ENCODE results near the gene XCR1. TPM values are rescaled to one million over a fixed set of nuclear protein-coding genes. Genes with fewer than 3 reads are reported as not detected.
"Not testable (repeated sequence)": the region's sequence is repeated elsewhere in the genome, so short reads cannot be mapped to it uniquely, and the experiment has no call there.

XCR1 gene
- total and polyA plus RNA-seq, 3 donors from 2014 or later: 0.06 to 0.34 (median 0.16) TPM

GRCh38 chr3:46057716-46058115 lies 30.4 kb upstream of the XCR1 start:
- Histone ChIP-seq H3K4me1 (no peaks in the 10 kb centered on the region), H3K27ac (no peak overlapping the region), H3K4me3 (no peak overlapping the region), H3K9me3 (no peaks in the 10 kb centered on the region), H3K27me3 (no peaks in the 10 kb centered on the region), H3K36me3 (ENCODE audit: low read depth, missing control alignments) (no peaks in the 10 kb centered on the region)
- intact Hi-C loops (cut with DNase I; ENCODE audit: low total_unique reads): no loop called here
- TF ChIP-seq CTCF (IDR thresholded peaks at IDR 0.05): no peak
- TF ChIP-seq POLR2A (IDR thresholded peaks at IDR 0.05): no peak
- DNase-seq: no peak
- WGBS, 2 donors: 83 to 94% methylated on average over 2 to 3 of the region's 3 CpGs

- intact Hi-C loops (cut with DNase I; ENCODE audit: low total_unique reads): no loop called here
- Histone ChIP-seq H3K4me3 (no peak overlapping the region), H3K4me1 (no peaks in the 10 kb centered on the region), H3K27ac (no peak overlapping the region), H3K27me3 (no peaks in the 10 kb centered on the region), H3K9me3 (no peaks in the 10 kb centered on the region), H3K36me3 (ENCODE audit: low read depth, missing control alignments) (no peaks in the 10 kb centered on the region)
- TF ChIP-seq POLR2A (IDR thresholded peaks at IDR 0.05) (no peak), CTCF (IDR thresholded peaks at IDR 0.05) (no peak)
- 91% methylated on average over 2 of the region's 2 CpGs for WGBS, 2 donors
- no peak for DNase-seq
Observed at GRCh38 chr3:46056686-46057085, 29.4 kb upstream of the XCR1 start.

GRCh38 chr3:46053761-46054515 lies 26.7 kb upstream of the XCR1 start:
- WGBS, 2 donors: 76 to 78% methylated on average over 13 of the region's 13 CpGs

GRCh38 chr3:46053265-46053664 lies 26.0 kb upstream of the XCR1 start:
- H3K4me3 ChIP-seq; H3K27ac ChIP-seq; H3K4me1 ChIP-seq; DNase-seq; intact Hi-C loops (cut with DNase I; ENCODE audit: low total_unique reads); H3K9me3 ChIP-seq; H3K27me3 ChIP-seq; H3K36me3 ChIP-seq (ENCODE audit: low read depth, missing control alignments): not testable (repeated sequence)
- 74 to 76% methylated on average over 8 of the region's 8 CpGs for WGBS, 2 donors

More at GRCh38 chr3:46053761-46054515, 26.7 kb upstream of the XCR1 start:
- H3K4me3 ChIP-seq; H3K4me1 ChIP-seq; H3K9me3 ChIP-seq; H3K27ac ChIP-seq; DNase-seq; H3K36me3 ChIP-seq (ENCODE audit: low read depth, missing control alignments); H3K27me3 ChIP-seq; intact Hi-C loops (cut with DNase I; ENCODE audit: low total_unique reads): not testable (repeated sequence)

- Histone ChIP-seq H3K36me3 (ENCODE audit: low read depth, missing control alignments) (no peaks in the 10 kb centered on the region), H3K4me1 (no peaks in the 10 kb centered on the region), H3K27me3 (no peaks in the 10 kb centered on the region), H3K9me3 (no peaks in the 10 kb centered on the region), H3K27ac (no peak overlapping the region), H3K4me3 (no peak overlapping the region)
- WGBS, 2 donors: 95 to 97% methylated on average over 8 of the region's 8 CpGs
- TF ChIP-seq POLR2A (IDR thresholded peaks at IDR 0.05) (no peak), CTCF (IDR thresholded peaks at IDR 0.05) (no peak)
- intact Hi-C loops (cut with DNase I; ENCODE audit: low total_unique reads): no loop called here
- no peak for DNase-seq
Observed at GRCh38 chr3:46052531-46052930, 25.2 kb upstream of the XCR1 start.

- Histone ChIP-seq H3K9me3 (no peaks in the 10 kb centered on the region), H3K4me1 (no peaks in the 10 kb centered on the region), H3K27me3 (no peaks in the 10 kb centered on the region), H3K27ac (no peak overlapping the region), H3K36me3 (ENCODE audit: low read depth, missing control alignments) (no peaks in the 10 kb centered on the region), H3K4me3 (no peak overlapping the region)
- 85 to 89% methylated on average over 5 of the region's 5 CpGs for WGBS, 2 donors
- no peak for TF ChIP-seq POLR2A (IDR thresholded peaks at IDR 0.05)
- TF ChIP-seq CTCF (IDR thresholded peaks at IDR 0.05): no peak
- DNase-seq: no peak
- intact Hi-C loops (cut with DNase I; ENCODE audit: low total_unique reads): no loop called here
Observed at GRCh38 chr3:46049093-46049492, 21.8 kb upstream of the XCR1 start.

- intact Hi-C loops (cut with DNase I; ENCODE audit: low total_unique reads); H3K36me3 ChIP-seq (ENCODE audit: low read depth, missing control alignments); H3K4me1 ChIP-seq; H3K4me3 ChIP-seq; H3K27ac ChIP-seq; DNase-seq; H3K27me3 ChIP-seq; H3K9me3 ChIP-seq: not testable (repeated sequence)
- WGBS, 2 donors: 77 to 80% methylated on average over 5 of the region's 5 CpGs
Observed at GRCh38 chr3:46046231-46046630, 18.9 kb upstream of the XCR1 start.
